GM12892 (cell line): ENCODE data around the gene CDK19.

Experiments used
- POLR2A ChIP-seq: IDR thresholded peaks from 2 replicates; pipeline ENCODE4 v1.6.1; 2011; ENCODE audit warnings: low read depth, low read length, control low read depth
- POLR2AphosphoS5 ChIP-seq: IDR thresholded peaks from 2 replicates; pipeline ENCODE4 v1.6.1; 2011; ENCODE audit warnings: low read depth, low read length, control low read depth
- TAF1 ChIP-seq: IDR thresholded peaks from 2 replicates; pipeline ENCODE4 v1.6.1; 2011; ENCODE audit warnings: low read depth, mild to moderate bottlenecking, control low read depth, low read length, borderline replicate concordance

DNA sequence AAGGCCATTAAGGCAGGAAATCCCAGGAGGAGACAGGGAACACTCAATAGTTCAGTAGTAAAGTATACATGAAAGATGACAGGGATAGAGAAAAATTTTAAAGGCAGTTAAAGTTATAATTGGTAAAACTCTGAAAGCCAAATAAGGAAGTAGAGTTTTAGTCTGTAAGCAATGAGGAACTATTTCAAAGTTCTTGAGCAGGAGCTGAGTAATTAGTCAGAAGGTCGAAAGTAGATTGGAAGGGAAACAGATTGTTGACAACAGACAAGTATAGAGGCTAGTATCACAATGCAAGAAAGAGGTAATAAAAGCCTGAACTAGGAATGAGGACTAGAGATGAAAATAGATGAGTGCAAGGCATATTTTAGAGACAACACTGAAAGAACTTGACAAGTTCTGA, 150.3 kb downstream of the CDK19 start:
- TF ChIP-seq POLR2A (no peak), POLR2AphosphoS5 (no peak), TAF1 (no peak)
